ENCODE measurements around the gene FADD.
A peak's percentile ranks its signal among the peaks of the same experiment; 100 is the strongest.

The FADD gene

DNA sequence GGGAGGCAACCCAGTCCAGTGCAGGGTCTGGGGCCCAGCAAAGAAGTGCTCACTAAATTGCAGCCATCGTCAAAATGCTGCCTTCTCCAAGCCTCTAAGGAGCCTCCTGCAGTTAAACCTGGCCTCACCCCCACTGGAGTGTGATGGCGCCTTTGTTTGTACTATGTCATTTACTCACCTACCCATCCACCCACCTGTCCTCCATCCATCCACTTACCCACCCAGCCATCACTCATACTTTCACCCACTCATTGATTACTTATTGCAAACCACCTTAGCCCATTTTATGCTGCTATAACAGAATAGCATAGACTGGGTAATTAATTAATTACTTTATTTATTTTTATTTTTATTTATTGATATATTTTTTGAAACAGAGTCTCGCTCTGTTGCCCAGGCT, 38.6 kb downstream of the FADD start:
- DNase-seq = no peak

DNA sequence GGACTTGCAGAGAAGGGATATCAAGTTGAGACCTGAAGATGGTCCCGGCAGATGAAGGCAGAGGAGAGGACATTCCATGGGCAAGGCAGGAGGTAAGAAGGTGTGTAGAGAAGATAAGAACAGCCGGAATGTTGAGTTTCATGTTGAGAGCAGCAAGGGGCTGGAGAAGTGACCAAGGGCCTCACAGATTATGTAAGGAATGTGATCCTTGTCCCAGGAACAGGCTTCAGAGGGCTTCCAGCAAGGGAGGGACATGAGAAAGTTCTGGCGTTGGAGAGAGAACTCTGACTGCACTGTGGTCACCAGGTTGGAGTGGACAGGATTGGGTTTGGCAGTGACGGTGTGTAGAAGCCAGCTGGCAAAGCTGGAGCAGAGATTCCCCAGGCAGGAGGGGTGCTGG, 39.8 kb downstream of the FADD start:
- no peak for DNase-seq

DNA sequence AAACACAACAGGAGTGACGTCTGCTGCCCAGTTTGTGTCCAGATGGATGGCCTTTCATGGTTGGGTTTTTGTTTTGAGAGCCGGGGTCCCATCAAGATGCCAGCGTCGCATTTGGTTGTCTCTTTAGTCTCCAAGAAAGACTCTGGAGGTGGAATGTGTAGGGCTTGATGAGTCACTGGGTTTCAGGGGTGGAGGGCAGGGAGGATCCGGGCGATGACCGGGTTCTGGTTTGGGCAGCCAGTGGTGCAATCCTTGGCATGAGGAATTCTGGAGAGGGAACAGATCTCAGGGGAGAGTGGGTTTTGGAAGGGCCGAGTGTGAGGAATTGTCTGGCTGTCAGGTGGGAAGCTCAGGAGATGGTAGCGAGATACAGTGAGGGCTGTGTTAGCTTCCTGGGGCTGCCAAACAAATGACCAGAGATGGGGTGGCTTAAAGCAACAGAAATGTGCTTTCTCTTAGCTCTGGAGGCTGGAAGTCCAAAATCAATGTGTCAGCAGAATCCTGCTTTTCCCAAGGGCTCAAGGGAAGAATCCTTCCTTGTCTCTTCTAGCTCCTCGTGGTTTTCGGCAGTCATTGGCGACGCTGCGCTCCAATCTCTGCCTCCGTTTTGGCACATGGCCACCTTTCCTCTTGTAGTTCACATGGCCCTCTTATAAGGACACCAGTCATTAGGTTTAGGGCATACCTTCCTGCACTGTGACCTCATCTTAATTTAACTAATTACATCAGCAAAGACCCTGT, 41.0 kb downstream of the FADD start:
- peak; percentile 75 for DNase-seq

DNA sequence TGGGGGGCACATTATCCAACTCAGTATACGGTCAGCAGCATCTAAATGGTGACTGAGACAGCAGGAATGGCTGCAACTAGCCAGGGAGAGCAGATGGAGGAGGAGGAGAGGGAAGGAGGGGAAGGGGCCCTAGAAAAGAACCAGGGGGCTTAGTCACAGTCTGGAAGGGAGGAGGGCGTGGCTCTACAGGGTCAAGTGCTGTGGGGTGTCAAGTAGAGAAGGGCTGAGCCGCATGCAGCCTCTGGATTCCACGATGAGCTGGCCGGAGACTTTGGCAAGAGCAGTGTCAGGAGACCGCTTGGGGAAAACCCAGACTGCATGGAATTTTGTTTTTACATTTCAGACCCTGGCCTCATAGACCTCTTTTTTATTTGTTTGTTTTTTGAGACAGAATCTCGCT, 41.6 kb downstream of the FADD start:
- peak; percentile 92 for DNase-seq

DNA sequence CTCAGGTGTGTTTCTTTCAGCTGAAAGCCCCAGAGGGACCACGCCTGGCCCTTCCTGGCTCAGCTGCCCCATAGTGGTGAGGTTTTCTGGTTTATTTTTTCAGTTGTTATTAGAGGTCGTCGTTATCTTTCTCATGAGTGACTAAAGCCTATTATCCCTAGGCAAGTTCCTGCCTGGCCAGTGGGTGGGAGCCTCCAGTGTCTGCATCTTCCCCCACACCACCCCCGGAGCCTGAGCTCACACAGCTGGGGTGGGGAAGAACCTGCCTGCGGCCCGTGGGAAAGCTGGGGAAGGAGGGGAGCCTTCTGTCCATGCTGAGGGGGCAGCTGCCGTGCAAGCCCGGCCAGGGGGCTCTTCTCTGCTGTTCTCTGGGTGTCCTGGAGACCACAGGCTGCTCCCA, 43.1 kb downstream of the FADD start:
- no peak for DNase-seq

DNA sequence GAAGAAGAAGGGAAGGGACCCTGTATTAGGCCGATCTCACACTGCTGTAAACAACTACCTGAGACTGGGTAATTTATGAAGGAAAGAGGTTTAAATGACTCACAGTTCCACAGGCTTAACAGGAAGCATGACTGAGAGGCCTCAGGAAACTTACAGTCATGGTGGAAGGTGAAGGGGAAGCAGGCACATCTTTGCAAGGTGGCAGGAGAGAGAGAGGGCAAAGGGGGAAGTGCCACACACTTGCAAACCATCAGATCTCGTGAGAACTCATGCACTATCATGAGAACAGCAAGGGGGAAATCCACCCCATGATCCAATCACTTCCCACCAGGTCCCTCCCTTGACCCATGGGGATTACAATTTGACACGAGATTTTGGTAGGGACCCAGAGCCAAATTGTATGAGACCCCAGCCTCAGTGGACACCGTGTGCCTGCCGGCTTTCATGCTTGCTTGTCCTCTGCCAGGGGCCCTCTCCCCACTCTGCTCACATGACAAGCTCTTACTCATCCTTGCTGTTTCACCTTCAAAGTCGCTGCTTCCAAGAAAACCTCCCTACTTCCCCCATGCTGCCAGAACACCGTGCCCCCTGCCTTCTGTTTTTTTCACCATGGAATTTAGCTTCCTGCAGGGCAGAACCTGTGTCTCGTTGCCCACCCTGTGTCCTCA, 44.1 kb downstream of the FADD start:
- DNase-seq = no peak

DNA sequence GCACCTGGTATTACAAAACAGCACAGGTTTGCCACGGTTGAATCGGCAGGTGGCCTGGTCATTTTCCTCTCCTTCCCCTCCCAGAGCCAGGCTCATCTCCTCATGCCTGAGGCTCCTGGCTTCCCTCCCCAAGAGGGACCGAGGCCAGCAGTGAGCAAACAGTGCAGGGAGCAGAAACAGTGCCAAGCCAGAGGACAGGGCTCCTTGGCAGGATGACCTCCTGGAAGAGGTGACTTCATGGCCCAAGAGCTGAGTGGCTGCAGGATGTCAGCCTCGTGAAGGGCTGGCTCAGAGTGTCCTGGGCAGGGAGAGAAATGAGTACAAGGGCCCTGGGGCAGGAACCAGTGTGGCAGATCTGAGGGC, 44.6 kb downstream of the FADD start:
- no peak for DNase-seq

DNA sequence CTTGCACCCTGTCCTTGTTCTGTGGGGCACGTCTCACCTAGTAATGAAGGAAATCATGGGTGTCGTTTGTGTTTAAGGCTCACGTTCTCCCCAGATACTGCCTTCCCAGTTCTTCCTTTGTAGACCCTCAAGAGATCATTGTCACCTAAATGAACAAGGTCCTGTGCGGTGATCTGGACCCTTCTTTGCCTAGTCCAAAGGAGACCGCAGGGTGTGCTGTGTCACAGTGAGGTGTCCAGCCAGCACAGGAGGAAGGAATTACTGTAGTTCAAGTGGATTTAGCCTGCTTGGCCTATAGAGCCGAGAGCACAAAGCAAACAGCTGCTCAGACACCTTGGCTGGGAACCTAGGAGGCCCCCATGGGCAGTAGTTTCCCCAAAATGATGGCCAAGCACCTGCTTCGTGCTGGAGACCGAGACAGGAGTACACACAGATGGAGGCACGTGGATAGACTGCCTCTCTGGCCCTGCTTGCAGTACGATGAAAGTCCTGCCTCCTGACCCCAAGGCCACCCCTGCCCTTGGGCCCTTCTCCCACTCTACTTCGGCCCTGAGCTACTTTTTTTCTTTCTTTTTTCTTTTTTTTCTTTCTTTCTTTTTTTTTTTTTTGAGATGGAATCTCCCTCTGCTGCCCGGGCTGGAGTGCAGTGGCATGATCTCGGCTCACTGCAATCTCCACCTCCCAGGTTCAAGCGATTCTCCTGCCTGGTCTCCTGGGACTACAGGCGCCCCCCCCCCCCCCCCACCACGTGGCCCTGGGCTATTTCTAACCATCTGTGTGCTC, 48.0 kb downstream of the FADD start:
- DNase-seq = no peak

DNA sequence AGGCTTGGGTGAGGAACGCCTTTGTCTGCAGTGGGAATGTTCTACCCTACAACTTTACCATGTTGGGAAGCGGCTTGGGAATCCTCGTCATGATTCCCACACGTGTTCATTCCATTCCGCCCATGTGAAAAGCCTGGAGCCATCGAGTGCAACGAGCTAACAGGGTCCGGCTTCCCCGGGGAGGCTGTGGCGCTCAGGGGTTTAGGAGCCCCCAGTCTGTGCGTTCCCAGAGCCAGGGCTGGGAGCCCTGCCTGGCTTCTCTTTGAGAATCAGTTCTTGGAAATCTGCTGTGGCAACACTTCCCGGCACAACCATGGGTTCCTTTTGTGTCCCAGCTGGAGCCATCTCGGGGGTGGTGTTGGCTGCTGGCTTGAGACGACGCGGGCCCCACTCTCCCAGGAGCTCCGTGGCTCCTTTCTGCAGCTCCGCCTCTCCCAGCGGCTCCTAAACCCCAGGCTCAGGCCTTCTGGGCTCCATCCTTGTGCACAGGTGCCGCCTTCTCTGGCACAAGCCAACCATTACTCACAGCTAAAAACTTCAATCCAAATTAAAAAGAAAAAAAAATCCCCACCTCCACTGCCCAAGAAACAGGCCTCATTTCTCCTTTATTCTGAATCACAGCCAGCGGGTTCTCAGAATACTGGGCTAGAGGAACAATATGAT, 48.7 kb downstream of the FADD start:
- no peak for DNase-seq

DNA sequence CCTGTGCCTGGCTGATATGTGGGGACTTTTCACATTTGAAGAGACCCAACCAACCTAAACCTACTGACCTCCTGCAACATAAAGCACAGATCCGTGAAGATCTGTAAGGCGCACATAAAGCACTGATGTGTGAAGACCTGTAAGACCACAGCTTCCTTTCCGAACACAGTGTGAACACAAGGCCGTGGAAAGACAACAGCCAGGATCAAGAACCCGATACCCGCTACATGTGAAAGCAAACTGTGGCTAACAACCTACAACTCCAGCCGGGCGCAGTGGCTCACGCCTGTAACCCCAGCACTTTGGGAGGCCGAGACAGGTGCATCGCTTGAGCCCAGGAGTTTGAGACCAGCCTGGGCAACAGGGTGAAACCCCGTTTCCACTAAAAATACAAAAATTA, 49.7 kb downstream of the FADD start:
- no peak for DNase-seq

DNA sequence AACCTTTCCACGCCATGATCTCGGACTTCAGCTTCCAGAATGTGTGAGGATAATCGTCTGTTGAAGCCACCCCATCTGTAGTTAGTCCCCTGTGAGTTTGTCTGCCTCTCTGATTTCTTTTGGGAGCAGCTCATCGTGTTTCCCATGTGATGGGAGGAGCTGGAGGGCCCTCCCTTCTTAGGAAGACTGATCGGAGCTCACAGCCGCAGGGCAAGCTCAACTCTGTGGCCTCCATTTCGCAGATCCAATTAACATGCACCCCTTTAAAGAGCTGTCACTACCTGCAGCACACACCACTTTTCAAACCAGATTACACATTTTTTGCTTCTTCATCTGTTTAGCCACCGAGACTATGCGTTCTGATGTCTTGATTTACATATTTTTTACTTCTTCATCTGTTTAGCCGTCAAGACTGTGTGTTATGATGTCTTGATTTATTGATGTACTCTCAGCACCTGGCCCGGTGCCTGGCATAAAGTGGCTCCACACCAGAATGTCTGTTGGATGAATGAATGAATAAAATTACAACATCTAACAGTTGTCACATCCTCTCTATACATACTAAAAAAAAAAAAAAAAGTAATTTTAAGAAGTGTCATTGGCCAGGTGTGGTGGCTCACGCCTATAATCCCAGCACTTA, 52.5 kb downstream of the FADD start:
- no peak for DNase-seq
